Thyroid gland (tissue), 4 donors: ENCODE data around the gene CAMKMT.

Experiments used
- CTCF ChIP-seq, 6 experiments: fragments of 200-600 bp in 3 of 6; fragments of 450-650 bp in 3 of 6; sonication (generic) in 3 of 6; IDR thresholded peaks; one replicate each; pipeline ENCODE4 v1.5.1; 2016 to 2019; ENCODE audit warnings: antibody characterized with exemption in 6 of 6, mild to moderate bottlenecking in 2 of 6, inconsistent platforms in 1 of 6, moderate library complexity in 1 of 6
- POLR2A ChIP-seq, 2 donors: fragments of 450-650 bp; IDR thresholded peaks; one replicate each; pipeline ENCODE4 v1.6.1; 2017; ENCODE audit warnings: antibody characterized with exemption in 2 of 2, mild to moderate bottlenecking in 2 of 2, moderate library complexity in 1 of 2

- no peak for TF ChIP-seq CTCF (IDR thresholded peaks at IDR 0.05)
- no peak for TF ChIP-seq POLR2A (IDR thresholded peaks at IDR 0.05)
These were observed 271.4 kb downstream of the CAMKMT start for GRCh38 chr2:44632931-44633689.
